GM13977 (cell line): ENCODE results near the gene COL26A1.
A peak's percentile ranks its signal among the peaks of the same experiment; 100 is the strongest.

Experiments used
- DNase-seq: peaks from one replicate; pipeline ENCODE4 v3.0.0; 2012; ENCODE audit warnings: low spot score
- in situ Hi-C: fragments of 300-500 bp; cut with MboI; formaldehyde crosslinking; loops from one replicate; pipeline ENCODE4 v1.12.0; 2022; ENCODE audit warnings: low sequenced_read_pairs, low pct_unique_long_range_greater_than_20kb, mixed read lengths, inconsistent platforms; ENCODE audit not compliant: unreplicated experiment
- TF ChIP-seq, protein P1 (sequence below): IDR thresholded peaks from 2 replicates; pipeline ENCODE4 v1.5.1; 2012; ENCODE audit warnings: mild to moderate bottlenecking, control low read depth; ENCODE audit not compliant: insufficient read depth; ENCODE audit errors: extremely low read depth, missing control alignments

Gene COL26A1

GRCh38 chr7:101581891-101582290 lies 219.2 kb downstream of the COL26A1 start:
- DNase-seq: peak; percentile 2
- TF ChIP-seq, protein P1, sequence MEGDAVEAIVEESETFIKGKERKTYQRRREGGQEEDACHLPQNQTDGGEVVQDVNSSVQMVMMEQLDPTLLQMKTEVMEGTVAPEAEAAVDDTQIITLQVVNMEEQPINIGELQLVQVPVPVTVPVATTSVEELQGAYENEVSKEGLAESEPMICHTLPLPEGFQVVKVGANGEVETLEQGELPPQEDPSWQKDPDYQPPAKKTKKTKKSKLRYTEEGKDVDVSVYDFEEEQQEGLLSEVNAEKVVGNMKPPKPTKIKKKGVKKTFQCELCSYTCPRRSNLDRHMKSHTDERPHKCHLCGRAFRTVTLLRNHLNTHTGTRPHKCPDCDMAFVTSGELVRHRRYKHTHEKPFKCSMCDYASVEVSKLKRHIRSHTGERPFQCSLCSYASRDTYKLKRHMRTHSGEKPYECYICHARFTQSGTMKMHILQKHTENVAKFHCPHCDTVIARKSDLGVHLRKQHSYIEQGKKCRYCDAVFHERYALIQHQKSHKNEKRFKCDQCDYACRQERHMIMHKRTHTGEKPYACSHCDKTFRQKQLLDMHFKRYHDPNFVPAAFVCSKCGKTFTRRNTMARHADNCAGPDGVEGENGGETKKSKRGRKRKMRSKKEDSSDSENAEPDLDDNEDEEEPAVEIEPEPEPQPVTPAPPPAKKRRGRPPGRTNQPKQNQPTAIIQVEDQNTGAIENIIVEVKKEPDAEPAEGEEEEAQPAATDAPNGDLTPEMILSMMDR: no peak
- in situ Hi-C loops: no loop called here

DNA sequence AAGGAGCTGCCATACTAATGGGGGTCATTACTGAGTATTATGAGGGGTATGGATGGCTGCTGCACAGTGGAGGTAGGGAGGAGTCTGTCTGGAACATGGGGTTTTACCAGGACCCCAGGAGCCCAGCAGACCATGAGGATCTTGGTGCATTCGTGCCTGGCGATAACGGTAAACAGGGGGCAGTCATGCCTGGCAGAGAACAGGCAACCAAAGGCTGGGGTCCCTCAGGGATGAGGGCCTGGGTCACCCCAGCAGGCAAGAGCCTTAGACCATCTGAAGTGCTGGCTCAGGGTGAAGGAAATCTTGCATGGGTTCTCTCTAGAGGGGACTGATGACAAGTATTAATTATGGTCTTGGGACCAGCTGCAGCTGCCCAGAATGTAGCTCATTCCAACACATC lies 220.3 kb downstream of the COL26A1 start:
- in situ Hi-C loops: no loop called here
- TF ChIP-seq, protein P1: no peak
- DNase-seq: no peak

- in situ Hi-C loops: no loop called here
- TF ChIP-seq, protein P1: no peak
- DNase-seq: no peak
These were observed 223.6 kb downstream of the COL26A1 start for GRCh38 chr7:101586078-101586905.

DNA sequence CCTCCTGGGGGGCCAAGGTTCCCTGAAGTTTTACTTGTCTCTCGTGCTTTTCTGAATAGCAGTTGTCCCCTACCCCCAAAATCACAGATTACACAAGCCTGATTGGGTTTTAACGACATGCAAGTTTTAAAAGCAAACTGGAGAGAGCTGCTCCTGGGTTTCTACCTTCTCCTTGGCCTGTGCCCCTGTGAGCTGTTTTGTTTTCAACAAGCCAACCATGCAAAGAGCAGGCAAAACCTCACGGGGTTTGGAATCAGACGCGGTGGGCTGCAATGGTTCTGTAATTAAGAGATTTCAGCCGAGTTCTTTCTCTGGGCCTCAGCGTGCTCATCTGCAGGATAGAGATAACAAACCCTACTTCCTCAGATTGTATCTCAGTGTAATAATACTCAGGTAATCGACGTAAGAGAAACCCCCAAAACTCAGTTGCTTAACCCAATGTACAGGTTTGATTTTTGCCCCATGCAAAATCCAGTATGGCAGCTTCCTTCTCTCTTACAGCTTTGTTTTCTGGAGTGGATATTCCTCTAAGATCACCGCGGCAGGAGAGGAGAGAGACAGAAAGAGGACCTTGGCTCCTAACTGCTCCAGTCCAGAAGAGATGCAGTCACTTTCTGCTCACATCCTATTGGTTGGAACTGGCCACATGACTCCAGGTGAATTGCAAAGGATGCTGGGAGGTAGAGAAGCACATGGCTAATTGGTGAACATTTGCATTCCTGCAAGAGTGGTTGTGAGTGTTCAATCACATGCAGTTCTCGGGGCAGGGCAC lies 224.4 kb downstream of the COL26A1 start:
- in situ Hi-C loops: no loop called here

DNA sequence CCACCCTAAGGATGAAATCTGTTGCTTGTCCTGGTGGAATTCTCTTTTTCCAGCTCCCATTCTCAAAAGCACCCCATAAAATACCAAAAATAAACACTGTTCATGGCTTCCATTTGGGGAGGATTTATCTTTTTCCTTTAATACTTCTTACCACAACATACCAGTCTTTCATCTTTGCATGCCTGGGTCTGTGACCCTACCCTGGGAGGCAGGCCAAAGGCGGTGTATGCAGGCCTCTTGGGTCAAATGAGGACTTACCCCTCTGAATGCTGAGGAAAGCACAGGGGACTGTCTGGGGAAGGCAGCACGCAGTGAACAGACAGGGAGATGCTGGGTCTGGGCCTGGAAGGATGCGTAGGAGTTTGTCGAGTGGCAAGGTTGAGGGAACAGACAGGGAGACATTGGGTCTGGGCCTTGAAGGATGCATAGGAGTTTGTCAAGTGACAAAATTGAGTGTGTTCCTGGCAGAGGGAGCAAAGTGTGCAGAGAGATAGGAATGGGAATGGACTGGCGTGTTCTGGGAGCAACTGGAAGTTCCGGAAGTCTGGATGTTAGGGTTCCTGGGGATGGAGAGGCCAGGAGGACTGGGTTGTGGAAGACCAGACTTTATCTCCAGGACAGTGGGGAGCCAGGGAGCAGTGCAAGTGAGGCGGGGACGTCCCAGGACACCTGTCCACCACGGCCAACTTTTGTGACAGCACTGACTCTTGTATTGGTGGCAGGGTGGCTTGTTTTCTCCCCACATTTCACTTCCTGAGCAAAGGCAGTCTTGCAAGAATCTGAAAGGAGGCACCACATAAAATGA lies 225.7 kb downstream of the COL26A1 start:
- TF ChIP-seq, protein P1: no peak
- peak; percentile 7 for DNase-seq
- in situ Hi-C loops: no loop called here

More for the DNA sequence above, 224.4 kb downstream of the COL26A1 start:
- TF ChIP-seq, protein P1: no peak
- DNase-seq: no peak

DNA sequence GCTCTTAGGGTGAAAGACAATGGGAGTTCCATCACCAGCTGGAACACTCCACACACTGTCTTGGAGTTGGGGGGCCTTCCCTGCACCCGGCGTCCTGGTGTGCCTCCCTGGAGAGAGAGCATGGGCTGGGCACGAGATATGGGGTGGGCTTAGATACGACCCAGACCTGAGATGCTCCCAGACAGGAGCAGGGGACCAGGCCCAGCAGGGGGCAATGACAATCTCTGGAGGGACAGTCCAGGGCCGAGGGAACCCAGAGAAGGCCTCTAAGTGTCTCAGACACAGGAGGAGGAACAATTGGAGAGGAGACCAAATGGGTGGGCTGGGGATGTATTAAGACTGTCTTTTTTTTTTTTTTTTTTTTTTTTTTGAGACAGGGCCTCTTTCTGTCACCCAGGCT lies 226.4 kb downstream of the COL26A1 start:
- in situ Hi-C loops: no loop called here
- TF ChIP-seq, protein P1: no peak
- peak; percentile 13 for DNase-seq
